HCT116 (cell line): Measurements from ENCODE around the gene DOP1B. TPM values are rescaled to one million over a fixed set of nuclear protein-coding genes. Genes with fewer than 3 reads are reported as not detected.

Experiments used
- ATAC-seq: fragments of 200-7000 bp; cut with Tn5 transposase; 2 replicates; pipeline ENCODE4 v1.9.1; 2020; ENCODE audit warnings: mild to moderate bottlenecking, moderate library complexity
- BruUV-seq: library from RNA; stranded (reverse); fragments of 400-500 nt; replicated peaks from 2 replicates; lab custom pipeline; 2021; lab: Mats Ljungman, UMichigan
- CTCF ChIA-PET: fragments of 300-600 bp; sonication (Branson Sonifier 250); formaldehyde crosslinking; loops from one replicate; lab custom pipeline; 2021; ENCODE audit warnings: antibody characterized with exemption; lab: Charles Lee
- POLR2A ChIA-PET: fragments of 300-600, 350-600 bp; sonication (Branson Sonifier 250); formaldehyde crosslinking; loops from one replicate; lab custom pipeline; 2021; ENCODE audit warnings: antibody characterized with exemption; lab: Charles Lee
- RAD21 ChIA-PET, 2 experiments: fragments of 300-600 bp; sonication (Branson Sonifier 250); formaldehyde crosslinking; loops; one replicate each; lab custom pipeline; 2023; ENCODE audit warnings: low total read pairs in 2 of 2; ENCODE audit not compliant: uncharacterized antibody in 2 of 2, unreplicated experiment in 2 of 2, low non-redundant PET in 1 of 2; lab: Charles Lee
- DNase-seq: peaks from one replicate; pipeline ENCODE4 v3.0.0-alpha.2; 2010; ENCODE audit warnings: low read depth, low spot score
- H2AFZ ChIP-seq: fragments of 200-600 bp; shearing (Covaris generic), sonication (generic); 2 replicates; pipeline ENCODE4 v1.6.1; 2017; ENCODE audit warnings: low read depth, mixed run types, mixed read lengths, antibody characterized with exemption, low read length; ENCODE audit not compliant: poor library complexity, severe bottlenecking
- H3K27ac ChIP-seq: 2 replicates; pipeline ENCODE4 v1.5.1; 2012; ENCODE audit warnings: low read depth, low read length
- H3K27me3 ChIP-seq: fragments of 200-600 bp; sonication (generic); 2 replicates; pipeline ENCODE4 v1.6.1; 2016; ENCODE audit warnings: mixed run types, low read length, mixed read lengths; ENCODE audit not compliant: insufficient read depth
- H3K36me3 ChIP-seq, 2 experiments: fragments of 200-500 bp in 1 of 2; fragments of 200-600 bp in 1 of 2; sonication (Bioruptor generic) in 1 of 2; sonication (generic) in 1 of 2; 2 replicates each; pipeline versions ENCODE4 v1.5.1 to v1.6.1; 2014 to 2016; ENCODE audit warnings: low read length in 2 of 2, inconsistent platforms in 1 of 2, mixed read lengths in 1 of 2, mixed run types in 1 of 2; ENCODE audit not compliant: insufficient read depth in 2 of 2, control insufficient read depth in 1 of 2
- H3K4me1 ChIP-seq, 2 experiments: fragments of 200-600 bp in 1 of 2; sonication (generic) in 1 of 2; 2 replicates each; pipeline versions ENCODE4 v1.5.1 to v1.6.1; 2012 to 2017; ENCODE audit warnings: low read length in 2 of 2, inconsistent platforms in 1 of 2, mild to moderate bottlenecking in 1 of 2, mixed read lengths in 1 of 2, mixed run types in 1 of 2, moderate library complexity in 1 of 2; ENCODE audit not compliant: insufficient read depth in 2 of 2, control insufficient read depth in 1 of 2
- H3K4me2 ChIP-seq: fragments of 200-600 bp; sonication (generic); 2 replicates; pipeline ENCODE4 v1.6.1; 2017; ENCODE audit warnings: mixed run types, low read length, mixed read lengths
- H3K4me3 ChIP-seq, 2 experiments: fragments of 200-600 bp in 1 of 2; sonication (generic) in 1 of 2; replicated peaks in 1 of 2; 2 replicates each; pipeline ENCODE4 v1.5.1; 2011 to 2016; ENCODE audit warnings: low read length in 2 of 2, control low read depth in 1 of 2, low read depth in 1 of 2, mild to moderate bottlenecking in 1 of 2, mixed read lengths in 1 of 2, mixed run types in 1 of 2
- H3K79me2 ChIP-seq: fragments of 200-600 bp; sonication (generic); 2 replicates; pipeline ENCODE4 v1.6.1; 2017; ENCODE audit warnings: mild to moderate bottlenecking, mixed run types, low read length, moderate library complexity, mixed read lengths; ENCODE audit not compliant: insufficient read depth
- H3K9ac ChIP-seq: fragments of 200-600 bp; sonication (generic); 2 replicates; pipeline ENCODE4 v1.6.1; 2016; ENCODE audit warnings: low read length, mixed read lengths
- H3K9me2 ChIP-seq: fragments of 200-600 bp; sonication (generic), shearing (Covaris generic); 2 replicates; pipeline ENCODE4 v1.6.1; 2017; ENCODE audit warnings: mixed run types, mild to moderate bottlenecking, moderate library complexity; ENCODE audit not compliant: insufficient read depth
- H3K9me3 ChIP-seq, 2 experiments: fragments of 200-500 bp in 1 of 2; fragments of 200-600 bp in 1 of 2; sonication (Bioruptor generic) in 1 of 2; sonication (generic) in 1 of 2; 2 replicates each; pipeline ENCODE4 v1.6.1; 2014 to 2017; ENCODE audit warnings: low read length in 2 of 2, mixed read lengths in 2 of 2, inconsistent platforms in 1 of 2, low read depth in 1 of 2, mild to moderate bottlenecking in 1 of 2, mixed run types in 1 of 2, moderate library complexity in 1 of 2; ENCODE audit not compliant: control insufficient read depth in 1 of 2, insufficient read depth in 1 of 2
- H4K20me1 ChIP-seq: fragments of 200-600 bp; sonication (generic), shearing (Covaris generic); 2 replicates; pipeline ENCODE4 v1.6.1; 2017; ENCODE audit warnings: mixed run types, mild to moderate bottlenecking, moderate library complexity; ENCODE audit not compliant: insufficient read depth
- CBX3 ChIP-seq: IDR thresholded peaks from 2 replicates; pipeline ENCODE4 v1.6.1; 2012; ENCODE audit warnings: low read depth
- CEBPB ChIP-seq: IDR thresholded peaks from 2 replicates; pipeline ENCODE4 v1.6.1; 2012; ENCODE audit warnings: low read depth
- CTCF ChIP-seq, 3 experiments: fragments of 200-600 bp in 1 of 3; sonication (generic) in 1 of 3; IDR thresholded peaks in 2 of 3; conservative IDR thresholded peaks in 1 of 3; 2 replicates each; pipeline ENCODE4 v1.5.1; 2012 to 2017; ENCODE audit warnings: low read depth in 2 of 3, low read length in 2 of 3, antibody characterized with exemption in 1 of 3, borderline replicate concordance in 1 of 3, control low read depth in 1 of 3, mild to moderate bottlenecking in 1 of 3, mixed read lengths in 1 of 3, mixed run types in 1 of 3, moderate library complexity in 1 of 3; ENCODE audit not compliant: insufficient read depth in 1 of 3
- EGR1 ChIP-seq: IDR thresholded peaks from 2 replicates; pipeline ENCODE4 v1.6.1; 2012; ENCODE audit warnings: low read depth
- EZH2 ChIP-seq: fragments of 200-600 bp; sonication (generic); IDR thresholded peaks from 2 replicates; pipeline ENCODE4 v1.6.1; 2017; ENCODE audit warnings: antibody characterized with exemption, mixed run types
- EZH2phosphoT487 ChIP-seq: fragments of 200-600 bp; IDR thresholded peaks from 2 replicates; pipeline ENCODE4 v1.6.1; 2018; ENCODE audit warnings: antibody characterized with exemption, borderline replicate concordance
- FOSL1 ChIP-seq: IDR thresholded peaks from 2 replicates; pipeline ENCODE4 v1.6.1; 2012; ENCODE audit warnings: low read depth
- JUND ChIP-seq: IDR thresholded peaks from 2 replicates; pipeline ENCODE4 v1.6.1; 2012
- MAX ChIP-seq: IDR thresholded peaks from 2 replicates; pipeline ENCODE4 v1.6.1; 2012
- POLR2A ChIP-seq: IDR thresholded peaks from 2 replicates; pipeline ENCODE4 v1.7.0; 2011; ENCODE audit warnings: borderline replicate concordance; ENCODE audit not compliant: insufficient read depth, insufficient read length; ENCODE audit errors: extremely low read depth
- POLR2AphosphoS5 ChIP-seq: IDR thresholded peaks from 2 replicates; pipeline ENCODE4 v1.6.1; 2011; ENCODE audit warnings: mild to moderate bottlenecking, low read depth, low read length, moderate library complexity
- RAD21 ChIP-seq: IDR thresholded peaks from 2 replicates; pipeline ENCODE4 v1.6.1; 2012; ENCODE audit warnings: low read depth, mild to moderate bottlenecking
- SIN3A ChIP-seq: IDR thresholded peaks from 2 replicates; pipeline ENCODE4 v1.6.1; 2012; ENCODE audit warnings: low read depth
- ZBTB33 ChIP-seq: IDR thresholded peaks from 2 replicates; pipeline ENCODE4 v1.6.1; 2011; ENCODE audit warnings: mild to moderate bottlenecking, low read length, moderate library complexity; ENCODE audit not compliant: insufficient replicate concordance; ENCODE audit errors: extremely low read depth
- ZFX ChIP-seq: fragments of 450-650 bp; IDR thresholded peaks from 2 replicates; pipeline ENCODE4 v1.6.1; 2017
- ZNF274 ChIP-seq: fragments of 200-500 bp; sonication (Bioruptor generic); IDR thresholded peaks from 2 replicates; pipeline ENCODE4 v1.6.1; 2014; ENCODE audit warnings: mild to moderate bottlenecking, low read depth, low read length, inconsistent platforms
- intact Hi-C: fragments of 100-400 bp; cut with micrococcal nuclease; formaldehyde crosslinking; loops from 2 replicates; pipeline ENCODE4 v1.10.0; 2022
- total RNA-seq: library from RNA; stranded (reverse); gene quantifications from one replicate; pipeline ENCODE4 v1.2.1, GENCODE V29; 2021; ENCODE audit not compliant: unreplicated experiment
- TF ChIP-seq, protein P1 (sequence below): IDR thresholded peaks from 2 replicates; pipeline ENCODE4 v1.6.1; 2012; ENCODE audit warnings: low read depth

The DOP1B gene
- total RNA-seq, 1 experiment from 2014 or later = 15.4 TPM

DNA sequence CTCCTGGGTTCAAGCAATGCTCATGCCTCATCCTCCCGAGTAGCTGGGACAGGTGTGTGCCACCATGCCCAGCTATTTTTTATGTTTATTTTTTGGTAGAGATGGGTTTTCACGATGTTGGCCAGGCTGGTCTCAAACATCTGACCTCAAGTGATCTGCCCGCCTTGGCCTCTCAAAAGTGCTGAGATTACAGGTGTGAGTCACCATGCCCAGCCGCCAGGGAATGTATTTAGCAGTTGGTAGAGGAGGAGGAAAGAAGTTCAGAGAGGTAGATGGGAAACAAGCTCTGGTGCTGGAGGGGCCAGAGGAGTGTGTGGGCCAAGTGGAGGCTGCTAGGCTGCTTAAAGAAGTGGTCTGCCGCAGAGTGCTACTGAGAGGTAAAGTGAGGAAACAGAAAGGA is 6.0 kb downstream of the DOP1B start:
- no TSS peak for BruUV-seq
- intact Hi-C loops = no loop called here
- Histone ChIP-seq H2AFZ (no peak overlapping the region), H3K9me3 (no peaks in the 10 kb centered on the region), H3K36me3 (no peaks in the 10 kb centered on the region; a peak in 1 of 4 replicates), H3K27ac (no peak overlapping the region), H3K4me3 (no peak overlapping the region), H3K4me2 (peak overlapping the region; percentile 59), H3K9me2 (no peaks in the 10 kb centered on the region), H4K20me1 (no peaks in the 10 kb centered on the region), H3K9ac (no peak overlapping the region), H3K27me3 (no peaks in the 10 kb centered on the region), H3K79me2 (peaks cover 1% of the 10 kb centered on the region), H3K4me1 (peaks cover 7 to 15% of the 10 kb centered on the region in 2 experiments)
- ChIA-PET RAD21 (no interaction called here), POLR2A (no interaction called here), CTCF (interaction anchor here (1.7 kb wide), 1 partner anchor 48 kb away, joined by 4 read pairs; no protein-coding TSS in a partner anchor)
- TF ChIP-seq ZBTB33 = no peak
- TF ChIP-seq ZFX = no peak
- no peak for TF ChIP-seq CBX3
- TF ChIP-seq ZNF274 = no peak
- no peak for TF ChIP-seq CTCF (IDR thresholded peaks at IDR 0.05 in 2 of 3, conservative IDR thresholded peaks at IDR 0.05 in 1 of 3; ENCODE audit: borderline replicate concordance in 1 of 3, insufficient read depth in 1 of 3, low read depth in 2 of 3, low read length in 2 of 3)
- TF ChIP-seq POLR2A = no peak
- TF ChIP-seq POLR2AphosphoS5 = no peak
- no peak for TF ChIP-seq MAX
- TF ChIP-seq EZH2phosphoT487 = no peak
- no peak for TF ChIP-seq FOSL1
- TF ChIP-seq EZH2 = no peak
- no peak for TF ChIP-seq SIN3A
- TF ChIP-seq, protein P1, sequence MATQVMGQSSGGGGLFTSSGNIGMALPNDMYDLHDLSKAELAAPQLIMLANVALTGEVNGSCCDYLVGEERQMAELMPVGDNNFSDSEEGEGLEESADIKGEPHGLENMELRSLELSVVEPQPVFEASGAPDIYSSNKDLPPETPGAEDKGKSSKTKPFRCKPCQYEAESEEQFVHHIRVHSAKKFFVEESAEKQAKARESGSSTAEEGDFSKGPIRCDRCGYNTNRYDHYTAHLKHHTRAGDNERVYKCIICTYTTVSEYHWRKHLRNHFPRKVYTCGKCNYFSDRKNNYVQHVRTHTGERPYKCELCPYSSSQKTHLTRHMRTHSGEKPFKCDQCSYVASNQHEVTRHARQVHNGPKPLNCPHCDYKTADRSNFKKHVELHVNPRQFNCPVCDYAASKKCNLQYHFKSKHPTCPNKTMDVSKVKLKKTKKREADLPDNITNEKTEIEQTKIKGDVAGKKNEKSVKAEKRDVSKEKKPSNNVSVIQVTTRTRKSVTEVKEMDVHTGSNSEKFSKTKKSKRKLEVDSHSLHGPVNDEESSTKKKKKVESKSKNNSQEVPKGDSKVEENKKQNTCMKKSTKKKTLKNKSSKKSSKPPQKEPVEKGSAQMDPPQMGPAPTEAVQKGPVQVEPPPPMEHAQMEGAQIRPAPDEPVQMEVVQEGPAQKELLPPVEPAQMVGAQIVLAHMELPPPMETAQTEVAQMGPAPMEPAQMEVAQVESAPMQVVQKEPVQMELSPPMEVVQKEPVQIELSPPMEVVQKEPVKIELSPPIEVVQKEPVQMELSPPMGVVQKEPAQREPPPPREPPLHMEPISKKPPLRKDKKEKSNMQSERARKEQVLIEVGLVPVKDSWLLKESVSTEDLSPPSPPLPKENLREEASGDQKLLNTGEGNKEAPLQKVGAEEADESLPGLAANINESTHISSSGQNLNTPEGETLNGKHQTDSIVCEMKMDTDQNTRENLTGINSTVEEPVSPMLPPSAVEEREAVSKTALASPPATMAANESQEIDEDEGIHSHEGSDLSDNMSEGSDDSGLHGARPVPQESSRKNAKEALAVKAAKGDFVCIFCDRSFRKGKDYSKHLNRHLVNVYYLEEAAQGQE = no peak
- no peak for TF ChIP-seq CEBPB
- TF ChIP-seq JUND = no peak
- TF ChIP-seq RAD21 = no peak
- no peak for TF ChIP-seq EGR1
- ATAC-seq (peak; percentile 70), DNase-seq (no peak)
